A549 (cell line): ENCODE measurements around the gene PRKD2.

Experiments used
- JUN ChIP-seq, 2 experiments: fragments of >200 bp; sonication (Bioruptor Twin); formaldehyde crosslinking; IDR thresholded peaks; 2 replicates in 1 of 2; 3 replicates in 1 of 2; pipeline ENCODE4 v1.6.1; 2016 to 2017
- MAX ChIP-seq: IDR thresholded peaks from 2 replicates; pipeline ENCODE4 v1.6.1; 2012
- MYC ChIP-seq: IDR thresholded peaks from 2 replicates; pipeline ENCODE4 v1.6.1; 2012; ENCODE audit warnings: mild to moderate bottlenecking, inconsistent platforms, low read length, improper control_type of control experiment, borderline replicate concordance
- POLR2A ChIP-seq: IDR thresholded peaks from 2 replicates; pipeline ENCODE4 v1.6.1; 2012; ENCODE audit warnings: mild to moderate bottlenecking, low read length
- RCOR1 ChIP-seq: fragments of 150-350 bp; IDR thresholded peaks from 2 replicates; pipeline ENCODE4 v1.6.1; 2014; ENCODE audit warnings: antibody characterized with exemption, low read length, low read depth

DNA sequence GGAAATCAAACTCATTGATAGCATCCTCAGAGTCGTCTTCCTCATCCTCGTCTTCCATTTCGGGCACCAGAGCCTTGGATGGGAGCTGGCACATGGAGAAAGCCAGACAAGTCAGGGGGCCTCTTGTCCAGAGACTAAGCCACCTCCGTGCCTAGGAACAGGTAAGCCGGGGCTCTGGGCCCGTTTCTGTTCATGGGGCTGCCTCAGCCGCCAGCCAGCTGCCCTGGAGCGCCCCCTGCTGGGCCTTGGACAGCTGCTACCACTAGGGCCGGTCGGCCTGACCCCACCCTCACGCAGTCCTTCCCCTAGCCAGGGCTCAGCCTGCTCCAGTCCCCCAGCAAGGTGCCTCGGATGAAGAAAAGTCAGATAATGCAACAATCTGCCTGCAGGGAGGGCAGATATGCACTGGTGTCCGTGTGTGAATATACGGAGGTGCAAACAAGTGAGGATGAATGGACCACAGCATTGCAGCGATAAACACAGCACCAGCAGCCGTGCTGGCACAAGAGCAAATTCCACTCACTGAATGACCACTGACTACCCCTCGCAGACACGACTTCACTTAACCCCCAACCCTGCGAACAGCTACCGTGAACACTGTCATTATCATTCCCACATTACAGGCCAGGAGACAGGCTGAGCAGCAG, 11.9 kb upstream of the PRKD2 start:
- TF ChIP-seq MAX = no peak; the same call in 1 of the 2 replicates
- TF ChIP-seq RCOR1 = no peak
- TF ChIP-seq JUN (IDR thresholded peaks at IDR 0.05) = no peak
- no peak for TF ChIP-seq POLR2A
- TF ChIP-seq MYC = no peak
